ENCODE measurements around the gene CASK. TPM values are rescaled to one million over a fixed set of nuclear protein-coding genes. Genes with fewer than 3 reads are reported as not detected.

CASK gene
- total and polyA plus RNA-seq, 7 donors, result 9.5 to 37.1 (median 18.4) TPM

DNA sequence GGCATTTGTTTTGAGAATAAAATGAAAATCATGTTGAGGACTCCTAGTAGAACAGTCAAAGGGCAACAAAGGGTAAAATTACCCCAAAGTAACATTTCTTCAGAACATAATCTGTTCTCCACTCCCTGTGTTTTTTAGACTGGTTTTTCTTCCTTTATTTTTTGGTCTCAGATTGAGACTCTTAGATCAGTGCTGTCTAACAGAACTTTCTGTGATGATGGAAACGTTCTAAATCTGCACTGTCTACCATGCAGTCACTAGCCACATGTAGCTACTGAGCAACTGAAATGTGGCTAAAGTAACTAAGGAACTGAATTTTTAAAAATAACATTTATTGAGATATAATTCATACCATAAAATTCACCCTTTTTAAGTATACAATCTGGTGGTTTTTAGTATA is 19.8 kb downstream of the CASK start:
- H3K27ac ChIP-seq, result no peak overlapping the region
- H3K36me3 ChIP-seq, result no peaks in the 10 kb centered on the region
- DNase-seq, result no peak
- no peaks in the 10 kb centered on the region for H3K9me3 ChIP-seq
- H3K27me3 ChIP-seq, result no peaks in the 10 kb centered on the region
- 58 to 59% methylated on average over 1 of the region's 1 CpG for WGBS, 2 donors
- TF ChIP-seq, protein P1, sequence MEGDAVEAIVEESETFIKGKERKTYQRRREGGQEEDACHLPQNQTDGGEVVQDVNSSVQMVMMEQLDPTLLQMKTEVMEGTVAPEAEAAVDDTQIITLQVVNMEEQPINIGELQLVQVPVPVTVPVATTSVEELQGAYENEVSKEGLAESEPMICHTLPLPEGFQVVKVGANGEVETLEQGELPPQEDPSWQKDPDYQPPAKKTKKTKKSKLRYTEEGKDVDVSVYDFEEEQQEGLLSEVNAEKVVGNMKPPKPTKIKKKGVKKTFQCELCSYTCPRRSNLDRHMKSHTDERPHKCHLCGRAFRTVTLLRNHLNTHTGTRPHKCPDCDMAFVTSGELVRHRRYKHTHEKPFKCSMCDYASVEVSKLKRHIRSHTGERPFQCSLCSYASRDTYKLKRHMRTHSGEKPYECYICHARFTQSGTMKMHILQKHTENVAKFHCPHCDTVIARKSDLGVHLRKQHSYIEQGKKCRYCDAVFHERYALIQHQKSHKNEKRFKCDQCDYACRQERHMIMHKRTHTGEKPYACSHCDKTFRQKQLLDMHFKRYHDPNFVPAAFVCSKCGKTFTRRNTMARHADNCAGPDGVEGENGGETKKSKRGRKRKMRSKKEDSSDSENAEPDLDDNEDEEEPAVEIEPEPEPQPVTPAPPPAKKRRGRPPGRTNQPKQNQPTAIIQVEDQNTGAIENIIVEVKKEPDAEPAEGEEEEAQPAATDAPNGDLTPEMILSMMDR (IDR thresholded peaks at IDR 0.05), result no peak
- TF ChIP-seq POLR2A (IDR thresholded peaks at IDR 0.05), result no peak
- TF ChIP-seq POLR2AphosphoS5 (IDR thresholded peaks at IDR 0.05), result no peak
- H3K4me3 ChIP-seq, result no peak overlapping the region
- intact Hi-C loops (cut with DNase I), result no loop called here
- H3K4me1 ChIP-seq, result no peaks in the 10 kb centered on the region

DNA sequence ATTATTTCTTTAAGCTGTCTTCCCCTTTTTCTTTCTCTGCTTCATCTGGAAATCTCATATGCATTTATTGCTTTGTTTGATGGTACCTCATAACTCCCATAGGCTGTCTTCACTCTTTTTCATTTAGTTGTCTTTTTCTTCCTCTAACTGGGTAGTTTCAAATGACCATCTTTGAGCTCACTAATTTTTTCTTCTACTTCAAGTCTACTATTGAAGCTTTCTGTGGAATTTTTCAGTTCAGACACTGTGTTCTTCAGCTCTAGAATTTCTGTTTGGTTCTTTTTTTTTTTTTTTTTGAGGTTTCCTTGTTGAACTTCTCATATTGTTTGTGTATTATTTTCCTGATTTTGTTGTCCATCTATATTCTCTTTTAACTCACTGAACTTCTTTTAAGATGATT is 23.0 kb downstream of the CASK start:
- no peak for DNase-seq
- peaks cover 0 to 8% (median 0%) of the 10 kb centered on the region in 4 donors for H3K9me3 ChIP-seq
- H3K27ac ChIP-seq, result no peak overlapping the region
- intact Hi-C loops (cut with DNase I), result no loop called here
- no peaks in the 10 kb centered on the region for H3K27me3 ChIP-seq
- no peak for TF ChIP-seq POLR2AphosphoS5 (IDR thresholded peaks at IDR 0.05)
- TF ChIP-seq POLR2A (IDR thresholded peaks at IDR 0.05), result no peak
- TF ChIP-seq EP300 (IDR thresholded peaks at IDR 0.05), result no peak
- TF ChIP-seq, protein P1 (IDR thresholded peaks at IDR 0.05), result no peak
- no peaks in the 10 kb centered on the region for H3K4me1 ChIP-seq
- no peaks in the 10 kb centered on the region for H3K36me3 ChIP-seq
- no peak overlapping the region for H3K4me3 ChIP-seq

DNA sequence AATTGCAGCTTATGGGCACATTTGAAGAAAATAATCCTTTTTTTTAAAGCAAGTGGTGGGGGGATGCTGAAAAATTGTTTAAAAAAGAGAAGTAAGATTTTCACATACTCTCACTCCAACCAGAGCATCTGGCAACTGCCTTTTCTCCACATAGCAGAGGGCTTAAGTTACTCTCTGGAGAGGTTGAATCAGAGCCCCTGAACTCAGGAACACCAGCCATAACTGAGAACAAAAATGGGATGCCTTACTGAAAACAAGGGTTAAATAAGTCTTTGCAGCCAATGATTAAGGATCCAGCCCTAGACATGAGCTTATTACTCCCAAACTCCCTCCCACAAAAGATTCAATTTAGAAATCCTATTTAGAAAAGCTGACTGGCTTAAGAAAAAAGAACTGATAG is 27.5 kb downstream of the CASK start:
- intact Hi-C loops (cut with DNase I), result no loop called here
- no peaks in the 10 kb centered on the region for H3K36me3 ChIP-seq
- no peak for DNase-seq
- H3K9me3 ChIP-seq, result peaks cover 0 to 8% (median 0%) of the 10 kb centered on the region in 4 donors
- H3K27ac ChIP-seq, result no peak overlapping the region
- H3K27me3 ChIP-seq, result no peaks in the 10 kb centered on the region
- TF ChIP-seq, protein P1 (IDR thresholded peaks at IDR 0.05), result no peak
- no peak for TF ChIP-seq POLR2A (IDR thresholded peaks at IDR 0.05)
- no peak for TF ChIP-seq POLR2AphosphoS5 (IDR thresholded peaks at IDR 0.05)
- TF ChIP-seq EP300 (IDR thresholded peaks at IDR 0.05), result no peak
- no peak overlapping the region for H3K4me3 ChIP-seq
- H3K4me1 ChIP-seq, result no peaks in the 10 kb centered on the region

DNA sequence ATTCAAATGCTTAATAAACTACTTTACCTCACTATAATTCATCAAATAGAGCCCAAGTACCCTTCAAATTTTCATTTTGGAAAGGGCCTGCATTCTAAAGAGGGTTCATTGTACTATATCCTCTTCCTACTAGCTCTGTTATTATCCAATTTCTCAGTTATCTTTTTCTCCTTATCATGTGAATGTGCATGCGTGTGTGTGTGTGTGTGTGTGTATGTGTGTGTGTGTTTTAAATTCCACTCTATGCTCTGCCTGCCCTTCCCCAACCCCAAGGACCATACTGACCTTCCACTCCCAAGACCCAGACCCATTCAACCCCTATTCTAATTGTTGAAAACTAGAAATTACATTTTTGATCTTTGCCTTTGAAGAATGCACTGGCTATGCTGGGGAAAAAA is 33.3 kb downstream of the CASK start:
- intact Hi-C loops (cut with DNase I), result no loop called here
- DNase-seq, result no peak
- Histone ChIP-seq H3K9me3 (no peaks in the 10 kb centered on the region), H3K27ac (no peak overlapping the region), H3K36me3 (no peaks in the 10 kb centered on the region), H3K4me1 (no peaks in the 10 kb centered on the region), H3K4me3 (no peak overlapping the region), H3K27me3 (no peaks in the 10 kb centered on the region)
- TF ChIP-seq EP300 (IDR thresholded peaks at IDR 0.05) (no peak), POLR2A (IDR thresholded peaks at IDR 0.05) (no peak), POLR2AphosphoS5 (IDR thresholded peaks at IDR 0.05) (no peak)
- TF ChIP-seq, protein P1 (IDR thresholded peaks at IDR 0.05), result no peak
- 84 to 100% methylated on average over 1 of the region's 1 CpG for WGBS, 2 donors

DNA sequence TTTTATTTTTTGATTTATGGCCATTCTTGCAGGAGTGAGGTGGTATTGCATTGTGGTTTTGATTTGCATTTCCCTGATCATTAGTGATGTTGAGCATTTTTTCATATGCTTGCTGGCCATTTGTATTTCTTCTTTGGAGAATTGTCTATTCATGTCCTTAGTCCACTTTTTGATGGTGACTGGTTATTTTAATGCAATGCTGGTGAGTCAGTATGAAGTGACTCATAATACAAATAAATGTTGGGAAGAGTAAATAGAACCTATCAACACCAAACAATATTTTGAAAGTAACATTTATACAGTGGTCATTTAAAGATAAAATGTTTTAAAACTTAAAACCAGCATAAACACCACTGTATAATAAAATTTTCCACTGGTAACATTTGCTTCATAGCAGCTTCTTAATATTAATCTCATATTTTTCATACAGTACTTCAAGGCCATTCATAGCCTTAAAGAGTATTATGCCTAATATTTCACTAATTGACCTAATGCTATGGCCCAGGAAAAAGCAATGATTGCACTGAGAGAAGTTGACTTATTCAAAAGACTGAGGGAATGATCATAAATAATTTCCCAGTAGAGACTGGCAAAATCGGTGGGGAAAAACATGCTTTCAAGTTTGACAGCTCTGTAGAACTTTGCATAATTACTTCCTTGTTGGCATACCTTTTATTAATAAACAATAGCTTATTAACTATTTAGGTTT is 33.9 kb downstream of the CASK start:
- no peaks in the 10 kb centered on the region for H3K4me1 ChIP-seq
- H3K9me3 ChIP-seq, result no peaks in the 10 kb centered on the region
- no peak overlapping the region for H3K27ac ChIP-seq
- H3K4me3 ChIP-seq, result no peak overlapping the region
- intact Hi-C loops (cut with DNase I), result no loop called here
- H3K36me3 ChIP-seq, result no peaks in the 10 kb centered on the region
- 71 to 81% methylated on average over 1 of the region's 1 CpG for WGBS, 2 donors
- no peak for DNase-seq
- H3K27me3 ChIP-seq, result no peaks in the 10 kb centered on the region
- TF ChIP-seq, protein P1 (IDR thresholded peaks at IDR 0.05), result no peak
- TF ChIP-seq POLR2AphosphoS5 (IDR thresholded peaks at IDR 0.05) (no peak), EP300 (IDR thresholded peaks at IDR 0.05) (no peak), POLR2A (IDR thresholded peaks at IDR 0.05) (no peak)

Data from sigmoid colon (tissue), 7 donors.